Cardiac fibroblast (primary cell): ENCODE results near the gene GOLGA6L7.
"Not testable (repeated sequence)": the region's sequence is repeated elsewhere in the genome, so short reads cannot be mapped to it uniquely, and the experiment has no call there.

Source experiments
- DNase-seq, 2 donors: peaks; one replicate each; pipeline versions ENCODE4 v3.0.0 to v3.0.0-alpha.2; 2010; ENCODE audit warnings: low read depth in 2 of 2
- H3K4me3 ChIP-seq, 2 donors: replicated peaks in 1 of 2; 1 replicate in 1 of 2; 2 replicates in 1 of 2; pipeline ENCODE4 v1.5.1; 2011; ENCODE audit warnings: low read depth in 2 of 2, low read length in 2 of 2, mild to moderate bottlenecking in 2 of 2, moderate library complexity in 1 of 2

Gene GOLGA6L7

GRCh38 chr15:28798234-28798633, 50.2 kb downstream of the GOLGA6L7 start:
- not testable (repeated sequence) for H3K4me3 ChIP-seq

GRCh38 chr15:28794231-28794630, 54.2 kb downstream of the GOLGA6L7 start:
- not testable (repeated sequence) for H3K4me3 ChIP-seq, DNase-seq

More at GRCh38 chr15:28798234-28798633, 50.2 kb downstream of the GOLGA6L7 start:
- DNase-seq, result not testable (repeated sequence)
